Naive thymus-derived CD8-positive, alpha-beta T cell (primary cell): ENCODE results near the gene MCAM. TPM values are rescaled to one million over a fixed set of nuclear protein-coding genes. Genes with fewer than 3 reads are reported as not detected.
A peak's percentile ranks its signal among the peaks of the same experiment; 100 is the strongest.

ENCODE experiments used
- ATAC-seq, 2 donors: fragments of 150-1000 bp; cut with Tn5 transposase in 1 of 2; sonication (Bioruptor Pico), chemical (Tn5 transposase) in 1 of 2; 1 replicate in 1 of 2; 2 replicates in 1 of 2; pipeline ENCODE4 v1.10.0; 2021; ENCODE audit warnings: mild to moderate bottlenecking in 2 of 2, moderate library complexity in 2 of 2
- POLR2A ChIA-PET: fragments of 350-600 bp; sonication (Branson Sonifier 250); formaldehyde crosslinking; loops from one replicate; lab custom pipeline; 2021; ENCODE audit warnings: antibody characterized with exemption; lab: Charles Lee
- DNase-seq, 10 donors: peaks; one replicate each; pipeline versions ENCODE4 v3.0.0 to v3.0.0-alpha.2; 2020 to 2022
- H3K27ac Mint-ChIP-seq, 10 donors: one replicate each; pipeline ENCODE4 v1.8.0; 2020 to 2022; ENCODE audit warnings: mild to moderate bottlenecking in 10 of 10, mixed read lengths in 10 of 10, moderate library complexity in 4 of 10, inconsistent platforms in 1 of 10
- H3K27me3 Mint-ChIP-seq, 5 donors: one replicate each; pipeline ENCODE4 v1.8.0; 2021 to 2022; ENCODE audit warnings: mixed read lengths in 5 of 5
- H3K36me3 Mint-ChIP-seq, 3 donors: one replicate each; pipeline ENCODE4 v1.8.0; 2020 to 2022; ENCODE audit warnings: mixed read lengths in 3 of 3, mild to moderate bottlenecking in 2 of 3, inconsistent platforms in 1 of 3
- H3K4me1 Mint-ChIP-seq, 4 donors: one replicate each; pipeline ENCODE4 v1.8.0; 2021 to 2022; ENCODE audit warnings: mixed read lengths in 4 of 4
- H3K4me3 Mint-ChIP-seq, 10 donors: one replicate each; pipeline ENCODE4 v1.8.0; 2020 to 2022; ENCODE audit warnings: mild to moderate bottlenecking in 10 of 10, mixed read lengths in 10 of 10, moderate library complexity in 6 of 10, inconsistent platforms in 1 of 10
- H3K9me3 Mint-ChIP-seq, 9 donors: one replicate each; pipeline ENCODE4 v1.8.0; 2020 to 2022; ENCODE audit warnings: mixed read lengths in 9 of 9, mild to moderate bottlenecking in 3 of 9, inconsistent platforms in 1 of 9, moderate library complexity in 1 of 9
- polyA plus RNA-seq, 3 donors: library from polyadenylated mRNA; unstranded; fragments of 300-500 nt; fragmentation: Illumina TruSeq; gene quantifications; one replicate each; pipeline ENCODE4 v1.2.3, GENCODE V29; 2021
- total RNA-seq, 8 experiments: library from RNA in 2 of 8; stranded (reverse) in 2 of 8; gene quantifications; one replicate each; pipeline ENCODE4 v1.2.3 and lab custom pipeline; 2021 to 2026

Gene MCAM
- total and polyA plus RNA-seq, 5 experiments from 2014 or later: 0.33 to 1.2 (median 0.55) TPM

- peak overlapping the region in 1 of 10 donors; percentile 33 for H3K27ac Mint-ChIP-seq
- H3K27me3 Mint-ChIP-seq: peaks cover 9 to 59% (median 39%) of the 10 kb centered on the region in 5 donors
- H3K36me3 Mint-ChIP-seq: peaks cover 0 to 8% (median 2%) of the 10 kb centered on the region in 3 donors
- no peaks in the 10 kb centered on the region for H3K9me3 Mint-ChIP-seq
- DNase-seq (no peak), ATAC-seq (no peak)
- peaks cover 10 to 30% (median 19%) of the 10 kb centered on the region in 4 donors for H3K4me1 Mint-ChIP-seq
- POLR2A ChIA-PET: no interaction called here
- H3K4me3 Mint-ChIP-seq: no peak overlapping the region
These were observed 25.6 kb upstream of the MCAM start for GRCh38 chr11:119342362-119343130.

- ATAC-seq (no peak), DNase-seq (no peak)
- H3K9me3 Mint-ChIP-seq: no peaks in the 10 kb centered on the region
- peaks cover 10 to 36% (median 23%) of the 10 kb centered on the region in 4 donors for H3K4me1 Mint-ChIP-seq
- peak overlapping the region in 1 of 10 donors; percentile 33 for H3K27ac Mint-ChIP-seq
- H3K27me3 Mint-ChIP-seq: peaks cover 9 to 53% (median 33%) of the 10 kb centered on the region in 5 donors
- peaks cover 0 to 8% (median 2%) of the 10 kb centered on the region in 3 donors for H3K36me3 Mint-ChIP-seq
- POLR2A ChIA-PET: no interaction called here
- no peak overlapping the region for H3K4me3 Mint-ChIP-seq
These were observed 25.0 kb upstream of the MCAM start for GRCh38 chr11:119342023-119342300.

- peak; percentile 25 to 37 for ATAC-seq
- peaks cover 10 to 41% (median 27%) of the 10 kb centered on the region in 4 donors for H3K4me1 Mint-ChIP-seq
- peaks cover 0 to 9% (median 3%) of the 10 kb centered on the region in 3 donors for H3K36me3 Mint-ChIP-seq
- DNase-seq: no peak
- H3K4me3 Mint-ChIP-seq: peak overlapping the region in 8 of 10 donors; percentile 5 to 66 (median 38)
- POLR2A ChIA-PET: interaction anchor here (1.0 to 1.4 kb wide), 2 partner anchors 28 to 40 kb away, joined by 3 read pairs; no protein-coding TSS in a partner anchor
- H3K27ac Mint-ChIP-seq: peak overlapping the region in 3 of 10 donors; percentile 16 to 75 (median 17)
- H3K9me3 Mint-ChIP-seq: no peaks in the 10 kb centered on the region
- peaks cover 9 to 47% (median 28%) of the 10 kb centered on the region in 5 donors for H3K27me3 Mint-ChIP-seq
These were observed 24.5 kb upstream of the MCAM start for GRCh38 chr11:119341222-119342022.

- Mint-ChIP-seq H3K27me3 (peaks cover 9 to 47% (median 28%) of the 10 kb centered on the region in 5 donors), H3K9me3 (no peaks in the 10 kb centered on the region), H3K27ac (peak within 1 kb of the TSS in 3 of 10 donors; percentile 16 to 75 (median 17)), H3K4me3 (peak within 1 kb of the TSS; percentile 5 to 66 (median 34)), H3K4me1 (peaks cover 14 to 50% (median 32%) of the 10 kb centered on the region in 4 donors), H3K36me3 (peaks cover 0 to 10% (median 3%) of the 10 kb centered on the region in 3 donors)
- POLR2A ChIA-PET: interaction anchor here (1.0 to 1.4 kb wide), 2 partner anchors 27 to 40 kb away, joined by 3 read pairs; no protein-coding TSS in a partner anchor
- ATAC-seq: peak in 1 of 2 donors; percentile 36
- DNase-seq: peak in 1 of 10 donors; percentile 61
These were observed 23.6 kb upstream of the MCAM start, which contains the start of gene C1QTNF5 for GRCh38 chr11:119340335-119341221. Gene C1QTNF5 (minus strand): TSS chr11:119340883. CDS start chr11:119340397, 486 bp downstream.

GRCh38 chr11:119339589-119340334 is 22.8 kb upstream of the MCAM start:
- peak in 1 of 2 donors; percentile 26 for ATAC-seq
- Mint-ChIP-seq H3K36me3 (peaks cover 0 to 10% (median 3%) of the 10 kb centered on the region in 3 donors), H3K4me3 (peak overlapping the region in 9 of 10 donors; percentile 26 to 77 (median 63)), H3K4me1 (peaks cover 15 to 58% (median 40%) of the 10 kb centered on the region in 4 donors), H3K9me3 (no peaks in the 10 kb centered on the region), H3K27me3 (peaks cover 9 to 47% (median 24%) of the 10 kb centered on the region in 5 donors), H3K27ac (no peak overlapping the region)
- DNase-seq: peak in 2 of 10 donors; percentile 48 to 61
- POLR2A ChIA-PET: interaction anchor here (1.4 kb wide), 1 partner anchor 41 kb away, joined by 3 read pairs; no protein-coding TSS in a partner anchor

GRCh38 chr11:119338965-119339588 is 22.1 kb upstream of the MCAM start:
- Mint-ChIP-seq H3K9me3 (no peaks in the 10 kb centered on the region), H3K27me3 (peaks cover 9 to 47% (median 24%) of the 10 kb centered on the region in 5 donors), H3K4me1 (peaks cover 17 to 60% (median 45%) of the 10 kb centered on the region in 4 donors), H3K27ac (peak overlapping the region in 1 of 10 donors; percentile 25), H3K4me3 (peak overlapping the region in 9 of 10 donors; percentile 26 to 77 (median 64)), H3K36me3 (peaks cover 0 to 10% (median 3%) of the 10 kb centered on the region in 3 donors)
- peak in 1 of 10 donors; percentile 54 for DNase-seq
- no peak for ATAC-seq
- POLR2A ChIA-PET: interaction anchor here (1.0 kb wide), 1 partner anchor 133 kb away, joined by 3 read pairs; the partner anchor contains the start of gene CBL

GRCh38 chr11:119338318-119338890 is 21.5 kb upstream of the MCAM start:
- ATAC-seq: peak; percentile 29 to 34
- Mint-ChIP-seq H3K4me1 (peaks cover 17 to 60% (median 49%) of the 10 kb centered on the region in 4 donors), H3K4me3 (peak overlapping the region; percentile 2 to 86 (median 64)), H3K27me3 (peaks cover 9 to 41% (median 21%) of the 10 kb centered on the region in 5 donors), H3K36me3 (peaks cover 0 to 10% (median 3%) of the 10 kb centered on the region in 3 donors), H3K9me3 (no peaks in the 10 kb centered on the region), H3K27ac (peak overlapping the region in 3 of 10 donors; percentile 19 to 76 (median 75))
- POLR2A ChIA-PET: interaction anchor here (1.0 kb wide), 1 partner anchor 132 kb away, joined by 3 read pairs; the partner anchor contains the start of gene CBL
- peak; percentile 48 to 79 (median 66) for DNase-seq

GRCh38 chr11:119337581-119338317 is 20.8 kb upstream of the MCAM start:
- Mint-ChIP-seq H3K4me1 (peaks cover 19 to 60% (median 52%) of the 10 kb centered on the region in 4 donors), H3K27me3 (peaks cover 9 to 35% (median 18%) of the 10 kb centered on the region in 5 donors), H3K9me3 (no peaks in the 10 kb centered on the region), H3K27ac (peak overlapping the region in 2 of 10 donors; percentile 19 to 43), H3K4me3 (peak overlapping the region in 4 of 10 donors; percentile 10 to 86 (median 38)), H3K36me3 (peaks cover 0 to 10% (median 3%) of the 10 kb centered on the region in 3 donors)
- ATAC-seq (no peak), DNase-seq (peak in 1 of 10 donors; percentile 56)
- POLR2A ChIA-PET: no interaction called here

GRCh38 chr11:119336744-119337469 is 20.0 kb upstream of the MCAM start:
- H3K9me3 Mint-ChIP-seq: no peaks in the 10 kb centered on the region
- peaks cover 9 to 28% (median 18%) of the 10 kb centered on the region in 5 donors for H3K27me3 Mint-ChIP-seq
- ATAC-seq: no peak
- POLR2A ChIA-PET: no interaction called here
- H3K4me1 Mint-ChIP-seq: peaks cover 20 to 60% (median 53%) of the 10 kb centered on the region in 4 donors
- DNase-seq: no peak
- H3K27ac Mint-ChIP-seq: peak overlapping the region in 4 of 10 donors; percentile 37 to 79 (median 68)
- peak overlapping the region; percentile 36 to 95 (median 67) for H3K4me3 Mint-ChIP-seq
- H3K36me3 Mint-ChIP-seq: peaks cover 0 to 10% (median 3%) of the 10 kb centered on the region in 3 donors
